Measurements from ENCODE around the gene TMEM87B.

- TF ChIP-seq EZH2 (IDR thresholded peaks at IDR 0.05; ENCODE audit: insufficient read depth, poor library complexity, severe bottlenecking) (no peak), EZH2phosphoT487 (IDR thresholded peaks at IDR 0.05; ENCODE audit: insufficient read depth, low read depth) (no peak)
Measured at GRCh38 chr2:112157472-112157871, 102.4 kb downstream of the TMEM87B start.

All from GM23248 (cell line).